ENCODE data around the gene PUS10. TPM values are rescaled to one million over a fixed set of nuclear protein-coding genes. Genes with fewer than 3 reads are reported as not detected.
"Not testable (repeated sequence)": the region's sequence is repeated elsewhere in the genome, so short reads cannot be mapped to it uniquely, and the experiment has no call there.

PUS10 gene
- total and polyA plus RNA-seq, 2 of the 13 experiments (the other 11 are each of a cell fraction or from before 2014, with no cell fraction given), result 41.4 to 44.3 TPM

GRCh38 chr2:60932061-60932460 lies 86.0 kb downstream of the PUS10 start:
- 96% methylated on average over 5 of the region's 5 CpGs for WGBS (ENCODE audit: low lambda C conversion rate)
- CTCF ChIA-PET (ENCODE audit: low intra/inter-chr PET ratio, low total read pairs); ATAC-seq; H3K79me2 ChIP-seq (ENCODE audit: insufficient read depth, low read length); H3K27me3 ChIP-seq (ENCODE audit: control insufficient read depth in 1 of 2, insufficient read depth in 2 of 2, low read length in 2 of 2); H3K27ac ChIP-seq (ENCODE audit: extremely low read length, insufficient read depth, low read length); H3K9ac ChIP-seq (ENCODE audit: insufficient read depth, low read depth, low read length); H3K4me1 ChIP-seq (ENCODE audit: insufficient read depth, low read length); H4K20me1 ChIP-seq (ENCODE audit: insufficient read depth, low read length); H3K4me2 ChIP-seq (ENCODE audit: low read depth, low read length); POLR2A ChIA-PET; H2AFZ ChIP-seq (ENCODE audit: low read length); BruUV-seq (replicated peaks); H3K9me3 ChIP-seq (ENCODE audit: low read length); intact Hi-C loops (cut with micrococcal nuclease; ENCODE audit: unreplicated experiment); DNase-seq (ENCODE audit: low spot score); in situ Hi-C loops (cut with HindIII; ENCODE audit: extremely low pct_ligation_motif_present, low pct_unique_long_range_greater_than_20kb); H3K4me3 ChIP-seq (replicated peaks in 1 of 3; ENCODE audit: insufficient read depth in 1 of 3, low read depth in 2 of 3, low read length in 3 of 3); H3K36me3 ChIP-seq (replicated peaks in 1 of 2; ENCODE audit: control insufficient read depth in 1 of 2, insufficient read depth in 2 of 2, low read length in 2 of 2); FAIRE-seq: not testable (repeated sequence)
- TF ChIP-seq POLR2G (IDR thresholded peaks at IDR 0.05; ENCODE audit: low read depth, low read length), result peak; percentile 52

GRCh38 chr2:60926741-60927552 lies 91.1 kb downstream of the PUS10 start:
- WGBS (ENCODE audit: low lambda C conversion rate), result 98% methylated on average over 3 of the region's 3 CpGs
- TF ChIP-seq ZNF251 (CRISPR knock-in tag; IDR thresholded peaks at IDR 0.05) (no peak), FUBP1 (CRISPR knock-in tag; IDR thresholded peaks at IDR 0.05; ENCODE audit: borderline replicate concordance) (no peak), TEAD2 (CRISPR knock-in tag; IDR thresholded peaks at IDR 0.05) (no peak), ZNF703 (CRISPR knock-in tag; IDR thresholded peaks at IDR 0.05; ENCODE audit: borderline replicate concordance) (no peak), FOXO1 (CRISPR knock-in tag; IDR thresholded peaks at IDR 0.05) (no peak), KIAA2018 (CRISPR knock-in tag; IDR thresholded peaks at IDR 0.05; ENCODE audit: borderline replicate concordance) (no peak)

More at GRCh38 chr2:60926741-60927552, 91.1 kb downstream of the PUS10 start:
- FAIRE-seq (no peak), DNase-seq (ENCODE audit: low spot score) (no peak), ATAC-seq (peak; percentile 47; the same call in 2 of the 3 replicates)
- Histone ChIP-seq H3K4me1 (ENCODE audit: insufficient read depth, low read length) (peaks cover 9% of the 10 kb centered on the region), H3K4me3 (replicated peaks in 1 of 3; ENCODE audit: insufficient read depth in 1 of 3, low read depth in 2 of 3, low read length in 3 of 3) (no peak overlapping the region), H3K4me2 (ENCODE audit: low read depth, low read length) (no peak overlapping the region), H3K9me3 (ENCODE audit: low read length) (no peaks in the 10 kb centered on the region), H2AFZ (ENCODE audit: low read length) (no peak overlapping the region), H3K79me2 (ENCODE audit: insufficient read depth, low read length) (no peaks in the 10 kb centered on the region), H3K9ac (ENCODE audit: insufficient read depth, low read depth, low read length) (no peak overlapping the region), H3K27me3 (ENCODE audit: control insufficient read depth in 1 of 2, insufficient read depth in 2 of 2, low read length in 2 of 2) (no peaks in the 10 kb centered on the region), H3K36me3 (replicated peaks in 1 of 2; ENCODE audit: control insufficient read depth in 1 of 2, insufficient read depth in 2 of 2, low read length in 2 of 2) (peaks cover 6 to 15% of the 10 kb centered on the region in 2 experiments), H3K27ac (ENCODE audit: extremely low read length, insufficient read depth, low read length) (no peak overlapping the region), H4K20me1 (ENCODE audit: insufficient read depth, low read length) (no peaks in the 10 kb centered on the region)
- in situ Hi-C loops (cut with HindIII; ENCODE audit: extremely low pct_ligation_motif_present, low pct_unique_long_range_greater_than_20kb) (no loop called here), intact Hi-C loops (cut with micrococcal nuclease; ENCODE audit: unreplicated experiment) (no loop called here)
- no TSS peak for BruUV-seq (replicated peaks)
- ChIA-PET POLR2A (no interaction called here), CTCF (ENCODE audit: low intra/inter-chr PET ratio, low total read pairs) (no interaction called here)

All from HepG2 (cell line).